GM18858 (cell line): Measurements from ENCODE around the gene PACS2.
"Not testable (repeated sequence)": the region's sequence is repeated elsewhere in the genome, so short reads cannot be mapped to it uniquely, and the experiment has no call there.

Source experiments
- ATAC-seq: cut with Tn5 transposase; IDR thresholded peaks from one replicate; pipeline ENCODE4 v1.9.1; 2021; ENCODE audit not compliant: unreplicated experiment

PACS2 gene

DNA sequence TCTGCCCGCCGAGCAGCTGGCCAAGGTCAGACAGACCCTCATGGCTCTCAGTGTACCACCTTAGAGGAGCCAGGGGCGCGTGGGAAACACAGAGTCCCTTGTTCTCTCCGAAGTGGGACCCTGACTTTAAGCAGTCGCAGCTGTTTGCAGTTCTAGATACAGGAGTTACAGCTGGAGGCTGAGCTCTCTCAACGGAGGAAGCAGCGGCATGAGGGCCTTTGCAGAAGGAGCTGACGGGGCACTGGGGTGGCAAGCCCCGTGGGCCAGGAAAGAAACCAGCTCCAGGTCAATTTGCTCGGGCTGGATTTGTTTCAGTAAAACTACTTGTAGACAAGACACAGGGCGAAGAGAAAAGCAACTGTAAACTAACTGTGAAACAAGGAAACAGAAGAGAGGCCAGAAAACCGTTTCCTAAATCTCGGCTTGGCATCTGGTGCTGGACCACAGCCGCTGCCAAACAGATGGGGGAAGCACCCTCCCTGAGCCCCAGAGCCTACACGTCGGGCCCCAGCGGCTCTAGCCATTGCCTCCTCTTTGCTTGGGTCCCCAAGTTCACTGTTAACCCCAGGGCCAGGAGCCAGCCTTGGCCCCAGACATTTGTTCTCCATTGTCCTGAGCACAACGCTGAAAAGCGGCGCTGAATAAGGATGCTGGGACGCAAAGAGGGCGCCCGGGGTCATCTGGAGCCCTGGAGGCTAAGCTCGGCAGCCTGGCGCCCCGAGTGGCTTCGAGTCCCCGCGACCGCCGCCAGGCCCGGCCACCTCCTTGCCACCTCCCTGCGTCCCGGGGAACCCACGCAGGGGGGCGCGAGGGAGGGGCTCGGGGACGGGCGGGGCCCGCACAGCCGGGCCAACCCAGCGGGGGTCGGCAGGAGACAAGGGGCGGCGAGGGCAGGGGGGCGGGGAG lies 914 bp upstream of the PACS2 start:
- no peak for ATAC-seq

DNA sequence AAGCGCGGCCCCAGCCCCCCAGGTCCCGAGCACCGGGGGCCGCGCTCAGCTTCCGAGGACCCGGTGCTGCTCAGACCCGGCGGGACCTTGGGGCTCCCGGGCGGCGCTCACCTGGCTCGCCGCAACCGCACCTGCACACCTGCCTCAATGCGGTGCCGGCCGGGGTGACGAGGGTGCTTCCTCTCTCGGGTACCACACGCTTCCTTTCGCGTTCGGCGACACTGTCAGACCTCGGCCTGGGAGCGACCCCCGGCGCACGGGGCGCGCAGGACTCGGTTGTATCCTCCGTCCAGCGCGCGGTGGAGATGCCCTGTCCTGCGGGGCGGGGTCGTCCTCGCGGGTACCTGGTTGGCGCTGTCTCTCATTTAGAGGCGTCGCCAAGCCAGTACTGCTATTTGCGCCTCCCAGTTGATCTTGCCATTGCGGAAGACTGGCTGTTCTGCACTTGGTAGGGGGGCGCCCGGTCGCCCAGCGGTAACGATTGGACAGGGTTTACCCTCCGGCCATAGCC lies 718 bp downstream of the PACS2 start:
- no peak for ATAC-seq

DNA sequence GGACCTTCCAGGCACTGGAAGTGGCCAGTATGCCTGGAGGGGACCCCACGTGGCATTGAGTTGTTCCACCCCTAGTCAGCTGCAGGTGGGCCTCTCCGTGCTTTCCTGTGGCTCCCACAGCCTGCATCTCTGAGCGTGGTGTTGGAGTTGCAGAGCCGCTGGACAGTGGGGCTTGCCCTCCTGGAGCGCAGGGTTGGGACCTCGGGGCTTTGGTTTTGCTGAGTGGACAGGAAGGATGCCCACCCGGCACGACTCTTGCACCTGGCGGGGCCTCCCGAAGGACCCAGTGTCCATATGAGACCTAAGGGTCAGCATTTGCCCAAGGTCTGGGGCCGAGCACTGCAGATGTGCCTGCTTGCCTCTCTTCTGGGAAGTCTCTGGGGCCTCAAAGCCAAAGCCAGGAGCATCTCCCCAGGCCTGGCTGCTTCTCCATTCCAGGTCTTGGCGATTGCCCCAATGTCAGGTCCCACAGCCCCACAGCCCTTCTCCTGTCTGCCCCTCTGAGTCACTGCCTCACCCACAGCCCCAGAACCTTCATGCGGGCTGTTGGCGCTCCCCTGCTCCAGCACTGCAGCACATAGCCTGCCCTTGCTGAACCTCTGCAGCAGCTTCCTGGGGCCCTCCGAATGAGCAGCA lies 1.5 kb downstream of the PACS2 start:
- no peak for ATAC-seq

DNA sequence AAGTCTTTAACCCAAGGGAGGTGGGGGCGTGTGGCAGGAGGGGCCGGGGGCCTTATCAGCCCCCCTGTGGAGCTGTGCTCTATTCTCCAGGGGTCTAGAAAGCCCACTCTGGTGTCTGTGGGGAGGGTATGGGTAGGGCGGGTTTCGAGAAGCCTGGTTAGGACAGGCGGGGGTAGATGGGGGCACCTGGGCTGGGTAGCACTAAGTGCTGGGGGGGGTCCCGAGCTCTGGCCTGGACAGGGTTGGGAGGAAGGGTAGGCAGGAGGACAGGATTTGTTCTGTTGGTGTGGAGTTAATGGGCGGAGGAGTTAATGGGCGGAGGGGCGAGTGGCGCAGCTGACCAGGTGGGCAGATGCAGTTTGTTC lies 2.0 kb downstream of the PACS2 start:
- ATAC-seq: no peak

DNA sequence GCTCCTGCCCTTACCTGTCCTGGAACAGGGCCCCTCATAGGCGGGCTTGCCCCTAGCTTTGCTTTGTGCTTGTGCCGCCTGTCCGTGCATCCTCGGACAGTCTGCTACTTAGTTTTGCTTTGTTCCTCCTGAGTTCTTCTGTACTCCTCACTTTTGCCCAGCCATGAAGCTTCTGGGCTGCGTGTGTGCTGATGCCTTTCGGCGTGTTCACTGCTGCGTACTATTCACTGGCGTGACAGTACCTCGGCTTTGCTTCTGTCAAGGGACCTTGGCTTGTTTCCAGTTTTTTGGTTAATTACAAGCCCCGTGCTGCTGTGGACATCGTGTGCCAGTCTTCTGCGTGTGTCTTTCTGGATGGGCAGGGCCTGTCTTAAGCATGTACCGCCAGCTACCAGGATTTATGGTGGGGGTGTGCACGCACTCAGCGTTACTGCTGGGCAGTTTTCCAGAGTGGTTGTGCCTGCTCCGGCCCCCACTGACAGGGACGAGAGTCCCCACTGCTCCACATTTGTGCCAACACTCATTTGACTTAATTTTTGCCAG lies 2.5 kb downstream of the PACS2 start:
- ATAC-seq: no peak

DNA sequence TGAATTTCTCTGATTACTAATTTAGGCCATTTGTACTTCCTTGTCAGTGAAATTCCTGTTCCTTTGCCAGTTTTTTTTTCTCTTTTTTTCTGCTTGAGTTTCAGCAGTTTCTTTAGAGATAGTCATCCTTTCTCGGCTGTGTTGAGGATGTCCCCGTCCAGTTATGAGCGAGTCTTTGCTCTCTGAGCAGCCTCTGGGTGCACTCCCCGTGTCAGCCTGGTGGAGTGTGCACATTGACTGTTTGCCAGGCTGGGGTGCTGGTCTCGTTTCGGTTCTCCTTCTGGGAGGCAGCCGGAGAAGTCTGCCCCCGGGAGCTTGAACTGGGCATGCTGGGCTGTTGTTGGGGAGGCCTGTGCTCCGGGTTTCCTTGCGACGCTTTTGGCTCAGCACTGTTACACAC lies 3.0 kb downstream of the PACS2 start:
- ATAC-seq: no peak

DNA sequence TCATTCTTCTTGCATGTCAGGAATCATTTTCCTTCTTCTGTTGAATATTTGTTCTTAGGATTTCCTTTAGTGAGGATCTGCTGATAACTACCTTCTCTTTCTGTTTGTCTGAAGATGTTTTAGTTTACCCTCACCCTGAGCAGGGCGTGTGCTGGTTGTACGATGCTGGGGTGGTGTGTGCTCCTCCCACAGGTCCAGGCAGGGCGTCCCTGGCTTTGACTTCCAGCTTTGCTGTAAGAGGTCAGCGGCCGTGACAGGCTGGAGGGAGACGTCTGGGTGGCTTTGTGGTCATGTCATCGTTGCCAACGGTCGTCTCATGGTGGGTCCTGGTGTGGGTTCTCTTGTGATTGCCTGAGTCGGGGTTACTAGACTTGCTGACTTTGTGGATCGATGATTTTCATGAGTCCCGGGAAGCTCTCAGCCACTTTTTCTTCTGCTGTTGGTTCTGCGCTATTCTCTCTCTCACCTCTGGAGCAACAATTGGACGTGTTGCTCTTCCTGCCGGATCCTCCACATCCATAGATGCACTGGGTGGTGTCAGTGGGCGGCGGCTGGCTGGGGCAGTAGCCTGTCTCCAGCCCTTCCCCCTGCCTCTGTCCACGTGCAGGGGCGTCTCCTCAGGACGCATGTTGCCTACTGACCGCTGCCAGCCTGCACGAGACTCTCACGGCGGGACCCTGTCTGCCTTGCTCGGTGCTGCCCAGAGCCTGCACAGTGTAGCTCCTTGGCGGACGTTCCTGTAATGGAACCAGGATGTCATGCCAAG lies 8.4 kb downstream of the PACS2 start:
- ATAC-seq: no peak

DNA sequence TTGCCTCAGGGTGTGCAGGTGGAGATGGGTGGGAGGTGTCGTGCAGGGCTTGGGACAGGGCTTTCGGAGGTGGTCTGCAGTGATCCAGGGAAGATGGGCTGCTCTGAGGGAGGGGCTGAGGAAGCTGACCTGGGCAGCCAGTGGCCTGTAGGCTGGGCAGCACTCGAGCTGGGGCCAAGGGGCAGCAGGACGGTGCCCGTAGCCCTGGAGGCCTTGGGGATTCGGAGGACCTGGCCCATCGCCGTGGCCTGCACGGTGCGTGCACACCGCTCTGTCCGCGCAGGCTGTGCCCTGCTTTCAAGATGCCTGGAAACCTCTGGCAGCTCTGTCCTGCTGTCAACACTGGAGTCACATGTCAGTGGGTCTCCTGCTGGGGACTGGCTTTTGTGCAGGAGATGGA lies 9.1 kb downstream of the PACS2 start:
- ATAC-seq: no peak

DNA sequence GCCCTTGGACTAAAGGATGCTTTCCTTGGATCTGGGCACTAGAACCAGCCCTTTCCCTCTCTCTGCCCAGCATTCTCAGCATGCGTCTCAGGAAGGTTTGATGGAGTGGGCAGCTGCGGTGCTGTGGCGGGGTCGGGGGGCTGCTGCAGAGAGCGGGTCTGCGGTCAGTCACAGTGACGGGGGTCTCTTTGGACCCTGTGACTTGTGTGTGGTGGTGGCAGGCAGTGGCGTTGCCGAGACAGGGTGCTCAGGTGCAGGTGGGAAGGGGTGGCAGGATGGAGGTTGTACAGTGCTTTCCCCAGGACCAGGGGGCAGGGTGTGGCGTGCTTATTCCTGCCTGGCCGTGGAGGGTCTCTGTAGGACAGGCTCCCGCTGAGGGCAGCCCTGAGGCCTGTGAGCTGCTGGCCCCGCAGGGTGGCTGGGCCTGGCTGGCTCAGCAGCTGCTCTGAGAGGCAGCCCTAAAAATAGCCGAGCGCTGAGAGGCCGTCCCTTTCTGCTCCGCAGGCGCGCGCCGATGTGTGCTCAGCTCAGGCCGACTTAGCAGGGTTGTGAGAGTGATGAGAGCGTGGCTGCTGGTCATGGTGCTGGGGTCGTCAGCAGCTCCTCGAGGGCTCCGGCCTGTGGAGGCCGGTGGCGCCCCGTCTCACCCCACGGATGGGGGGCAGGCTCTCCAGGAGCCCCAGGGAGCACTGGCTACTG lies 9.7 kb downstream of the PACS2 start:
- ATAC-seq: no peak

DNA sequence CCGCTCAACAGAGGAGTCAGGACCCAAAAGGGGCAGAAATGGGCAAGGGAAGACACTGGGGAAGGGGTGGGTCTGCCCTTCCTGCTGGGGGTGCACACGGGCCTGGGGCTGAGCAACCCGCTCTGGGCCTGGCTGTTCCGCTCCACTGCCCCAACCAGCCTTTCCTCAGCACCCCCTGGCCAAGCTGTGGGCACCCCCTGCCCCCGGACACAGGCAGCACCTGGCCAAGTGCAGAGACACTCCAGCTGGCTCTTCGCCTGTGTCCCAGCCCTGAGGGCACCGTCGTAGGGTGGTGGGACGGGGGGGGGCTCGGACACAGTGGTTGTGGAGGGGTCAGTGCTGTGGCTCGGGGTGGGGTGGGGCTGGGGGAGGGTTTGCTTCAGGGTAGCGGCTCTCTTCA lies 10.3 kb downstream of the PACS2 start:
- ATAC-seq: no peak

DNA sequence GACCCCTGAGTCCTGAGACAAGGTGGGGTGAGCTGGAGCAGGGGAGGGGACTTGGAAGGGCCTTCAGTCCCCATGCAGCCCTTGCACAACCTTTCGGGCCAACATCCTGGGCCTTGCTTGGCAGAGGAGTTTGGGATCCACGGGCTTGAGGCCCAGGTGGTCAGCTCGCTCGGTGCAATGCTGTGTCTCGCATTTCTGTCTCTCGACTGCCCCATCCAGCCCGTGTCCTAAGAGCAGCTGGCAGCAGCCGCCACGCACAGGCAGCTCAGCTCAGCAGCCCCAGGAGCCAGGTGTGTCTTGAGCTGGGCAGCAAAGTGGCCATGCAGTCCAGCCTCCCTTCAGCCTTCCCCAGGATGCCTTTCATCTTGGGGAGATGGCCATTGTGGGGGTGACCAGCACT lies 10.8 kb downstream of the PACS2 start:
- no peak for ATAC-seq

DNA sequence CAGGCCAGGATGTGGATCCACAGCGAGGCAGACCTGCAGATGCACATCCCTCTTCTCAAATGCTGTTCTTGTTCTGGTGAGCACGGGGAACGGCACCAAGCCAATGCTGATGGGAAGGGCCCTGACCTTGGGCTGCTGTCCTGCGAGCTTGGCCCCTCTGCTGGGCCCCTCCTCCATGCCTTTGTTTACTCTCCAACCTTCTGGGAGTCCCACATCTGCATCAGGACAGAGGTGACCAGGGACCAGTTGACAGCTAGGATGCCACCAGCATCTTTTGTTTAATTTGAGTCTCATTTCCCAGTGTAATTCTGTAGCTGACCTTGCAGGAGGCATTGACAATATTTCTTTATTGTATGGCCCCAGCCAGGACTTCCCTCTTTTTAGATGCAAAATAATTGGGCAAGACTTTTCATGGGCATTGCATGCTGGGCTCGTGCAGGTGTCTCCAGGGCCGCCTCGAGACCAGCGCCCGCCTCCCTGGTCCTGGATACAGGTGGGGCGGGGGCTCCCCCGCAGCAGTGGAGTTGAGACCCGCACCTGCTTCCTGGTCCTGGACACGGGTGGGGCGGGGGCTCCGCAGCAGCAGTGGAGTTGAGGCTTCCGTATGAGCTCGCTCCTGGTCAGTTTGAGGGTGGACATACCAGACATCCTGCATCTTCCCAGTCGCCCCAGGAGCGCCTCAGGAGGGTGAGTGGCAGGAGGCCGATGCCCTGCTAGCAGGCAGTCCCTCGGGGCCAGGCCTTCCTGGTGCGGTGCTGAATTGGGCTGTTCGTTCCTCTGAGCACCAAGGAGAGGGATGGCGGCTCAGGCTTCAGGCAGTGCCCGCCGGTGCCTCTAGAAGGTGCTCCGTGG lies 11.4 kb downstream of the PACS2 start:
- ATAC-seq: no peak

DNA sequence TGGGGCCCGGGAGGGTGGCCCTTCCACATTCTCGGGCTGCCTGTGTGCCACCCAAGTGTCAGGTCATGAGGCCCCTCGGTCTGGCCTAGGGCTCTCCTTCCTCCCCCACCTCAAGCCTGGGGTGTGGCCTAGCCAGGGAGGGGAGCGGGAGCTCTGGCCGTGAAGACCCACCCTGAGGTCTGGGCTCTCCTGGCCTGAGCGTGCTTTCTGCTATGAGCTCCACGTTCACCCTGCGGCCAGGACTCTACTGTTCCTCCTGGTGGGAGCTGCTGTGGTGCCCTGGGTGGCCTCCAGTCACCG lies 12.0 kb downstream of the PACS2 start:
- no peak for ATAC-seq

DNA sequence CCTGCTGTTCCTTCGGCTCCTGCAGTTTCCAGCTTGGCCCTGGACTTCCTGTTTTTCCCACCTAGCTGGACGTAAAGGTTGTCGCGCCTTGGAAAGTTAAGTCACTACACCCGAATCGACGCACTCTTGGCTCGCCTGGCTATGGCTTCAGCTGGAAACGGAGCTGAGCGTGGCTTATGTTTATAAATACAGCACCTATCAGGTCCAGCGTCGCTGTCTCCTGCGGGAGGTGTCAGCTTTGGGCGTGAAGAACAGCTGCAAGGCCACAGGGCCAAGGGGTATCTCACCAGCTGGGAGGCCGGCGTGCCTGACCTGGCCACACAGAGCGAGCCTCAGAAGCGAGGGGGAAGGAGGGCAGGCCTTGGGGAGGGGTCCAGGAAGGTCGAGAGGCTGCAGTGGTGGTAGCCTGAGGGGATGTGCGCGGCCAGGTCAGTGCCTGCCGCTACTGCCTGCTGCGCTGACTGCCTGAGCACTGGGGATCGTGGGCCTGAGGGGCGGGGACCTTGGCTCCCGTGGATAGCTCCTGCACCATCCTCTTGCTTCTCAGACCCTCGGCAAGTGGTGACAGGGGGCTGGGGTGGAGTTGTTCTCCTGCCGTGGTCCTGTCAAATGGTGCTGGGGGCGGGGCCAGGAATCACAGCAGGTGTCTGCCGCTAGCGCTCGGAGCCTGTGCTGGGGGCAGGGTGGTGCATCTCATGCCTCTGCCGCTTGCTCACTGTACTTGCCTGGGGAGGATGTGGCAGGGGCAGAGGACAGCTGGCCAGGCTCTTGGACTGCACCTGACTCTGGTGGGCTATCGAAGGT lies 12.5 kb downstream of the PACS2 start:
- ATAC-seq: no peak

DNA sequence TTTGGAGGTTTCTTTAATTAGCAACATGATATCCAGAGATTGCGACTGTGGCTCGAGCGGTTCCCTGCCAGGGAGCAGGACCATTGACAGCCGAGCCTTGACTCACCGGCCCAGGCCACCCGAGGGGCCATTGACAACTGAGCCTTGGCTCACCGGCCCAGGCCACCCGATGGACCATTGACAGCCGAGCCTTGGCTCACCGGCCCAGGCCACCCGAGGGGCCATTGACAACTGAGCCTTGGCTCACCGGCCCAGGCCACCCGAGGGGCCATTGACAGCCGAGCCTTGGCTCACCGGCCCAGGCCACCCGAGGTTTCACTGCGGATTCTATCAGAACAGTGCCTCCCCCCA lies 13.1 kb downstream of the PACS2 start:
- not testable (repeated sequence) for ATAC-seq

DNA sequence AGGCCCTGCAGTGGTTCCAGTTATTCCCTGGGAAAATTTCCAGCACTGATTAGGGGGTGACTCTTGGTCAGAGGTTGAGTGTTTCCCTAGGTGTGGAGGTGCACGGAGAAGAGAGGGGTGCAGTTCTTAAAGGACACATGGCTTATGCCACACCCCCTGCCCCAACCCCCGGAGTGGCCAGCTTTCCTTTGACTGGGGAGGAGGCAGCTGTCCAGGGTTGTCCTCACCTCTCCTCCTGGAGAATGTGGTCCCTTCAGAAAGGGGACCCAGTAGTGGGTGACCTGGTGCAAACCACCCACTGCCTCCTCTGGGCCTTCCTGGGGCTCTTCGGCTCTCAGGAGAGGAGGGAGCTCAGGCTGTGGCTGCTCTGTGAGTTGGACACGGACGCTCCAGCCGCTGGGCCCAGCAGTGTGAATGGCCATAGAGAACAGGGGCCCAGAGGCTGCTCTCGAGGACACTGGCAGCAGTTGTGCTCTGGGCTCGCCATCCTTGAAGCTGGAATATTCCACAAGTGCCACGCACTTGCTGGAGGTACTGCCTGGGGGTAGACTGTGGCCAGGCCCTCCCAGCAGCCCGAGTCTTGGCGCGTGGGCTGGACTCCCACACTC lies 13.6 kb downstream of the PACS2 start:
- no peak for ATAC-seq

DNA sequence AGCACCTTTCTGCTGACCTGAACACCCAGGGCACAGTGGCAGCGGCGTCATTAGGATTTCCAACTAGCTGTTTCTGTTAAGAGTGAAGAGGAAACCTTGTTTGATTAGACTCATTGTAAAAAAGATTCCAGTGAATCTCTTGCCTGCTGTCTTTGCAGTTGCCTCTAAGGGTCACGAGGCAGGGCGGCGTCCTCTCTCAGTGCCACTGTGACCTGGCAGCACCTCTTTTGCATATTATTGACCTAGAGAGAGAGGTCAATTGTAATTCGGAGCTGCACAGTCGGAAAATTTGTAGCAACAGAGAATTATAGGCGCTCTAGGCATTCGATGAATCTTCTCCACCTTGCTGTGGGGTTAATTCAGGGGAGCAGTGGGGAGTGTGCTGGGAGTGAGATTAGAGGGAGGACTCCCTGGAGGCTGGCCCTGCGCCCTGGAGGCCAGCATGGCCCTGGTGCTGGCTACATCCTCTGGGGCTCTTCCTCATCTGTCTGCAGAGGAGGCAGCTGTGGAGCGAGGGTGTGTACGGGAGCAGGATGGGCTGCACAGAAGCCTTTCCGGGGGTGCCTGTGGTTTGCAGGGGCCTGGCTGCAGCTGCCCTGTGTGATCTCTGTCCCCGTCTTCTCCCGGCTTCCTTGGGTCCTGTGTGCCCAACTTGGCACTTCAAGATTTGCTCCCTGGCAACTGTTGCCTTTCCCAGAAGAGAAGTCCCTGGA lies 14.3 kb downstream of the PACS2 start:
- no peak for ATAC-seq

DNA sequence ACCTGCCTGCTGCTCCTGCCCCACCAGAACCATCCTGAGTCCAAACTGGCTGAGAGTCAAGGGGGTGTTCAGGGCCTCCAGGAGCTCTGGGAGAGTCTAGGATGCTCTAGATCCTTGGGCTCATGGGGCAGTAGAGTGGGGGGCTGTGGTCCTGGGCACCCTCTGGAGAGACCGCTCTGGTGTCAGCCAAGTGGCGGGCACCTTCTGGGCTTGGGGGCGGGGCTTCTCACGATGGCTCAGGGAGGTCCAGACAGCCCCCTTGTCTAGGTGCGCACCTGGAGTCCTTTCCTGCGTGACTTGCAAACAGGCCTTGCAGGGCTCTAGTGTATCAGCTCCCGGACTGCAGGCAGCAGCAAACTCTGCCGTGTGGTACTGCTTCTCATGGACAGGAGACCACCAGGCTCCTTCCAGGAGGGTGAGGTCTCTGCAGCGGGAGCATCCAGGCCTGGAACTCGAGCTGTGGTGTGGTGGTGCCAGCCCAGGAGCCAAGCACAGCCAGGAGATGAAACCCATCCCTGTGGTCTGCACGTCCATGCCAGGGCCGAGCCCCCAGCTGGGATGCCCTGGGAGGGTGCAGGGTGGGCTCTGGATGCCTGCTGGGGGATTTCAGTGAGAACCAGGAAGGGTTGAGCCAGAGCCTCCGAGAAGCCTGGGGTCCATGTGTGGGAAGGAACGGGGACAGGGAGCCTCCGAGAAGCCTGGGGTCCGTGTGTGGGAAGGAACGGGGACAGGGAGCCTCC lies 15.0 kb downstream of the PACS2 start:
- no peak for ATAC-seq
